ENCODE data around the gene CASQ1. TPM values are rescaled to one million over a fixed set of nuclear protein-coding genes. Genes with fewer than 3 reads are reported as not detected.

The CASQ1 gene
- total and polyA plus RNA-seq, 2 of the 13 experiments (the other 11 are each of a cell fraction or from before 2014, with no cell fraction given): 0.09 to 0.20 TPM

- DNase-seq (ENCODE audit: low spot score): no peak
- Histone ChIP-seq H3K4me3 (replicated peaks in 1 of 3; ENCODE audit: insufficient read depth in 1 of 3, low read depth in 2 of 3, low read length in 3 of 3) (no peak overlapping the region), H2AFZ (ENCODE audit: low read length) (no peak overlapping the region), H3K79me2 (ENCODE audit: insufficient read depth, low read length) (no peaks in the 10 kb centered on the region), H3K4me2 (ENCODE audit: low read depth, low read length) (no peak overlapping the region), H3K36me3 (replicated peaks in 1 of 2; ENCODE audit: control insufficient read depth in 1 of 2, insufficient read depth in 2 of 2, low read length in 2 of 2) (peaks cover 15 to 42% of the 10 kb centered on the region in 2 experiments), H3K9ac (ENCODE audit: insufficient read depth, low read depth, low read length) (no peak overlapping the region), H4K20me1 (ENCODE audit: insufficient read depth, low read length) (no peaks in the 10 kb centered on the region), H3K27ac (ENCODE audit: extremely low read length, insufficient read depth, low read length) (no peak overlapping the region), H3K9me3 (ENCODE audit: low read length) (no peaks in the 10 kb centered on the region), H3K27me3 (ENCODE audit: control insufficient read depth in 1 of 2, insufficient read depth in 2 of 2, low read length in 2 of 2) (no peaks in the 10 kb centered on the region), H3K4me1 (ENCODE audit: insufficient read depth, low read length) (peaks cover 21% of the 10 kb centered on the region)
- no TSS peak for BruUV-seq (replicated peaks)
- no peak for FAIRE-seq
- WGBS (ENCODE audit: low lambda C conversion rate): 100% methylated on average over 4 of the region's 5 CpGs
- ChIA-PET POLR2A (no interaction called here), CTCF (ENCODE audit: low intra/inter-chr PET ratio, low total read pairs) (no interaction called here)
- TF ChIP-seq, protein P1, sequence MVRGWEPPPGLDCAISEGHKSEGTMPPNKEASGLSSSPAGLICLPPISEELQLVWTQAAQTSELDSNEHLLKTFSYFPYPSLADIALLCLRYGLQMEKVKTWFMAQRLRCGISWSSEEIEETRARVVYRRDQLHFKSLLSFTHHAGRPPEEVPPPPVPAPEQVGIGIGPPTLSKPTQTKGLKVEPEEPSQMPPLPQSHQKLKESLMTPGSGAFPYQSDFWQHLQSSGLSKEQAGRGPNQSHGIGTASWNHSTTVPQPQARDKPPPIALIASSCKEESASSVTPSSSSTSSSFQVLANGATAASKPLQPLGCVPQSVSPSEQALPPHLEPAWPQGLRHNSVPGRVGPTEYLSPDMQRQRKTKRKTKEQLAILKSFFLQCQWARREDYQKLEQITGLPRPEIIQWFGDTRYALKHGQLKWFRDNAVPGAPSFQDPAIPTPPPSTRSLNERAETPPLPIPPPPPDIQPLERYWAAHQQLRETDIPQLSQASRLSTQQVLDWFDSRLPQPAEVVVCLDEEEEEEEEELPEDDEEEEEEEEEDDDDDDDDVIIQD (CRISPR knock-in tag; IDR thresholded peaks at IDR 0.05; ENCODE audit: low read depth): no peak
- no peak for TF ChIP-seq ZNF691 (CRISPR knock-in tag; IDR thresholded peaks at IDR 0.05; ENCODE audit: borderline replicate concordance, low read depth)
- TF ChIP-seq ZFP41 (CRISPR knock-in tag; IDR thresholded peaks at IDR 0.05; ENCODE audit: borderline replicate concordance): no peak
- no peak for TF ChIP-seq ZSCAN22 (CRISPR knock-in tag; IDR thresholded peaks at IDR 0.05)
- no peak for TF ChIP-seq RXRA (CRISPR knock-in tag; IDR thresholded peaks at IDR 0.05)
- no peak for TF ChIP-seq ZNF143 (CRISPR knock-in tag; IDR thresholded peaks at IDR 0.05)
- TF ChIP-seq, protein P2, sequence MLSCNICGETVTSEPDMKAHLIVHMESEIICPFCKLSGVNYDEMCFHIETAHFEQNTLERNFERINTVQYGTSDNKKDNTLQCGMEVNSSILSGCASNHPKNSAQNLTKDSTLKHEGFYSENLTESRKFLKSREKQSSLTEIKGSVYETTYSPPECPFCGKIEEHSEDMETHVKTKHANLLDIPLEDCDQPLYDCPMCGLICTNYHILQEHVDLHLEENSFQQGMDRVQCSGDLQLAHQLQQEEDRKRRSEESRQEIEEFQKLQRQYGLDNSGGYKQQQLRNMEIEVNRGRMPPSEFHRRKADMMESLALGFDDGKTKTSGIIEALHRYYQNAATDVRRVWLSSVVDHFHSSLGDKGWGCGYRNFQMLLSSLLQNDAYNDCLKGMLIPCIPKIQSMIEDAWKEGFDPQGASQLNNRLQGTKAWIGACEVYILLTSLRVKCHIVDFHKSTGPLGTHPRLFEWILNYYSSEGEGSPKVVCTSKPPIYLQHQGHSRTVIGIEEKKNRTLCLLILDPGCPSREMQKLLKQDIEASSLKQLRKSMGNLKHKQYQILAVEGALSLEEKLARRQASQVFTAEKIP (CRISPR knock-in tag; IDR thresholded peaks at IDR 0.05; ENCODE audit: borderline replicate concordance): no peak
- TF ChIP-seq MAX (IDR thresholded peaks at IDR 0.05): no peak
- TF ChIP-seq PRDM4 (CRISPR knock-in tag; IDR thresholded peaks at IDR 0.05; ENCODE audit: borderline replicate concordance): no peak
- TF ChIP-seq ZNF547 (CRISPR knock-in tag; IDR thresholded peaks at IDR 0.05): no peak
- TF ChIP-seq, protein P3, sequence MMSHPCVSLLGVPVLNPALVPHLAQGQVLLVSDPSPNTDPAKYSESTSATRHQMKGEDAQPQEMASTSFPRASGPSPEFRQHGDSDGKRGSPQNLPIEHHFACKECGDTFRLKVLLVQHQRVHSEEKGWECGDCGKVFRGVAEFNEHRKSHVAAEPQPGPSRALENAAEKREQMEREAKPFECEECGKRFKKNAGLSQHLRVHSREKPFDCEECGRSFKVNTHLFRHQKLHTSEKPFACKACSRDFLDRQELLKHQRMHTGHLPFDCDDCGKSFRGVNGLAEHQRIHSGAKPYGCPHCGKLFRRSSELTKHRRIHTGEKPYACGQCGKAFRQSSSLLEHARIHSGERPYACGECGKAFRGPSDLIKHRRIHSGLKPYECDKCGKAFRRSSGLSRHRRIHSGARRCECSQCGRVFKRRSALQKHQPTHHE (CRISPR knock-in tag; IDR thresholded peaks at IDR 0.05; ENCODE audit: borderline replicate concordance): no peak
- no peak for TF ChIP-seq GTF2F1 (IDR thresholded peaks at IDR 0.05; ENCODE audit: low read length)
- no peak for TF ChIP-seq ZNF136 (CRISPR knock-in tag; IDR thresholded peaks at IDR 0.05; ENCODE audit: low read depth)
- no peak for TF ChIP-seq HMGA1 (CRISPR knock-in tag; conservative IDR thresholded peaks at IDR 0.05)
- in situ Hi-C loops (cut with HindIII; ENCODE audit: extremely low pct_ligation_motif_present, low pct_unique_long_range_greater_than_20kb) (loop anchor here (10.0 kb wide), 1 partner anchor 106 kb away; no protein-coding TSS in a partner anchor), intact Hi-C loops (cut with micrococcal nuclease; ENCODE audit: unreplicated experiment) (no loop called here)
- no peak for ATAC-seq
Observed at GRCh38 chr1:160210561-160210960, 20.2 kb downstream of the CASQ1 start.

All from HepG2 (cell line).